ENCODE results near the gene TRIM67.

Gene TRIM67

DNA sequence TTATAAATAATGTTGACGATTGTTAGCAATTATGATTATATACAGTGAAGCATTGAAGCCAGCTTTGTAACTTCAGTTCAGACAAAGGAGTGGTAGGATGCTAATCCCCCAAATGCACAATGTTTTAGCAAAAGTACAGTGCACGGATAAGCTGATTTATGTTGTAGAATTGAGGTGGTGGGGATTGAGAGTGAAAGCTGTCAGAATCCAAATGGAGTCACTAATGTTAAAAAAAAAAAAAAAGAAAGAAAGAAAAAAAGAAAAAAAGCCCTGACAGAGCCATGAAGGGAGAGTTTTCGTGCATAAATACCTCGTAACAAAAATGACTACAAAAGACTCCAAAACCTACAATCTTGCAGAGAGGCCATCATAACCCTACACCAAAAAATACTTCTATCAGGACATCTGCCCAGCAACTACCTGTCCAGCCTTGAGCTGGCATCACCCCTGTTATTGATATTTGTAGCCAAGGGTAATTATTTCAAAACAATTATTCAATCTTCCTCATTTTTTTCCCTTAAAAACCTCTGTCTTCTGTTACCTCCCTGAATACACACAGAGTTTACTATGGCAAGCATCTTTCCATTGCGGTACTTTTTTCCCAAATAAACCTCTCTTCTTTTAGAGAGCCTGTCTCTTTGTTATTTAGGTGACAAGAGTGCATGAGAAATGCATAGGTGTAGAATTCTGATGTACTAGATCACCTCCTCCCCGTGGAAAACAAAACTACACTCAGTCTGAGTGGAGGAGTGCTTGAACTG, 2.5 kb upstream of the TRIM67 start:
- no peak for DNase-seq

DNA sequence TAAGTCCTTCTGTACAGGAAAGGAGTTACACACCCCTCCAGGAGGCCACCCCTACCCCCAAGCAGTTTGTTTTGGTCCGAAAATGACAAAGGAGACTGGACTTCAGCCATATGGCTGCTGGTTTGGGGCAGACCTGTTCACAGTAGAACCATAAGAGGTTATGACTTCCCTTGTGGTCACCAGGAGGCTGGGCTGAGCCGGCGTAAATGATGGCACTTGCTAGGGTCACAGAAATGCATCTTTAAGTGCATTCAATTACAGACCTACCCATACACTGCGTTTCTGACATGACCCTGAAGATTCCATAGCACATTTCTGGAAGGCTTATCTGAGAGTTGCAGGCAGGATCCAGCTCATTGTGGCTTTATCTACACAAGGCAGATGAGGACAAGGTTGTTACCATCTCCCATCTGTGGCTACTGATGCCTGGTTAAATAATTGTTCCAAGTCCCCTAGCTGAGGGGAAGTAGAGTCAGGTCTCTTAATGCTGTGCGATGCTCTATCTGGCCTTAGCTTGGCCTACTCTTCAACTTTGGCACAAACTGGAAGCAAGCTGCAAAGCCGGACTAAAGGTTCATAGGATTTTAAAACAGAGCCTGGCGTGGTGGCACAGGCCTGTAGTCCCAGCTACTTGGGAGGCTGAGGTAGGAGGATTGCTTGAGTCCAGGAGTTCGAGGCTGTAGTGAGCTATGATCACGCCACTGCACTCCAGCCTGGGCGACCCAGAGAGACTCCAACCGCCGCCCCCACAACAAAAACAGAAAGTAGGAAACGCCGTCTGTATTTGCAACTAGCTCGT, 1.7 kb upstream of the TRIM67 start:
- no peak for DNase-seq

DNA sequence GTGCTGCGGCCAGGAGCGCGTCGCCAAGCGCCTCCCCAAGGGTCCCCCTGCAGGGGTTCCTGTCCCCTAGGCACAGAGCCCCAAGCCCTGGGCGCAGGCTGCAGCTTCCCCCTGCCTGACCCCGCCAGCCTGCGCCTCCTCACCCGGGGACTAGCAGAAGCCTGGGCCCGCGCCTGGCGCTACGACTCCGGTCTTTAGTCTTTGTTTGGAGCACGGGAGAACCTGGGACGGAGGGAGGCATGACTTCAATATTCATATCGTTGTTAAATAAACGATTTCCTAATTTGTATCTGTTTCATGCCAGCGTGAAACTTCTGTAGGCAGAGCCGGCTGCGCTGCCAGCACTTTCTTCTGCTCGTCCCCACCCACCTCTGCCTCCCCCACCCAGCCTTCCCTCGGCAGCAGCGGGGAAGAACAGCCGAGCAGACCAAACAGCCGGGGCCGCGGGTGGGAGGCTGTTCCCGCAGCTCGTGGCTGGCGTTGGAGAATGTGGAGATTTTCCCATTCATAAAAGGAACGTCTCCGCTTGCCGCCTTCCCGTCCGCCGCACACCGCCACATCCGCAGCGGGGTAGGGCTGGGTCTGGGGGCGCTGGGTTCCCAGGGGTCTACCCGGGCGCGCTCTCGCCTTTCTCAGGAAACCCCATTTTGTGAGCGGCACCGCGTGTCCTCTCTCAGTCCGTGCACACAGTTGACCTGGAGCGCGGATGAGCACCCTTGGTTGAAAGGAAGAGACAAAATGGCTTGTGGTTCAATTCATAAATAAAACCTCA, 777 bp upstream of the TRIM67 start:
- DNase-seq: no peak

DNA sequence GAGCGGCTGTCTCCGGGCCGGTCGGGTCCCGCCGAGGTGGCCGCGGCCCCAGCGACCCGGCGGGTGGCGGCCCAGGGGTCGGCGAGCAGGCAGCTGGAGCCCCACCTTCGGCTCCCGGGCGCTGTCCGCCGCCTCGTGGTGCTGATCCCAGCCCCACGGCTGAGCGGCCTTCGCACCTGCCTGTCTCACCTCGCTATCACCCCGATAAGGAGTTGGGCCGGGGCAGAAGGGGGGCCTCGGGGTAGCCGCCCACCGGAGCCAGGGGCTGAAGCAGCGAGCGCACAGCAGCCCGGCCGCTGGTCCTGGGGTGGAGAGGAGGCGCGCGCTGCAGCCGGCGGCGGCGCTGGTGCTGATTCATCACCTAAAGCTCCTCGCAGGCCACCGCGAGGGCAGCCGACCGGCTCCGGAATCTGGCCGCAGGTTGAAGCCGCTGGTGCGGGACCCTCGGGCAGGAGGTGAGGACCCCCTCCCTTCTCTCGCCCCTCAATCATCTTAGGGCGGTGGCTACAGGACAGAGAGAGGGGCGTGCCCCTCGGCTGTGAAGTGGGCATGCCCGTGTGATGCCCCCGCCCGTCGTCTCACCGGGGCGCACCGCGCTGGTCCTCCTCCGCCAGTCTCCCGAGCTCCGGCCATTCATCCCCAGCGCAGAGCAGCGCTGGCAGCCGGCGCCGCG, 575 bp downstream of the TRIM67 start:
- peak; percentile 22 to 36 for DNase-seq

DNA sequence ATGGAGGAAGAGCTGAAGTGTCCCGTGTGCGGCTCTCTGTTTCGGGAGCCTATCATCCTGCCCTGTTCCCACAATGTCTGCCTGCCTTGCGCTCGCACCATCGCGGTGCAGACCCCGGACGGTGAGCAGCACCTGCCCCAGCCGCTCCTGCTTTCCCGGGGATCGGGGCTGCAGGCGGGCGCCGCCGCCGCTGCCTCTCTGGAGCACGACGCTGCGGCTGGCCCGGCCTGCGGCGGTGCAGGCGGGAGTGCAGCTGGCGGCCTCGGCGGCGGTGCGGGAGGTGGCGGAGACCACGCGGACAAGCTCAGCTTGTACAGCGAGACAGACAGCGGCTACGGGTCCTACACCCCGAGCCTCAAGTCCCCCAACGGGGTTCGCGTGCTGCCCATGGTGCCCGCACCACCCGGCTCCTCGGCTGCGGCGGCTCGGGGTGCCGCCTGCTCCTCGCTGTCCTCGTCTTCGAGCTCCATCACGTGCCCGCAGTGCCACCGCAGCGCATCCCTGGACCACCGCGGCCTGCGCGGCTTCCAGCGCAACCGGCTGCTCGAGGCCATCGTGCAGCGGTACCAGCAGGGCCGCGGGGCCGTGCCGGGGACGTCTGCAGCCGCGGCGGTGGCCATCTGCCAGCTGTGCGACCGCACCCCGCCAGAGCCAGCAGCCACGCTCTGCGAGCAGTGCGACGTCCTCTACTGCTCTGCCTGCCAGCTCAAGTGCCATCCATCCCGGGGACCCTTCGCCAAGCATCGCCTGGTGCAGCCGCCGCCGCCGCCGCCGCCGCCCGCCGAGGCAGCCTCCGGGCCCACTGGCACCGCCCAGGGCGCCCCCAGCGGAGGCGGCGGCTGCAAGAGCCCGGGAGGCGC, 1.3 kb downstream of the TRIM67 start:
- DNase-seq: no peak

DNA sequence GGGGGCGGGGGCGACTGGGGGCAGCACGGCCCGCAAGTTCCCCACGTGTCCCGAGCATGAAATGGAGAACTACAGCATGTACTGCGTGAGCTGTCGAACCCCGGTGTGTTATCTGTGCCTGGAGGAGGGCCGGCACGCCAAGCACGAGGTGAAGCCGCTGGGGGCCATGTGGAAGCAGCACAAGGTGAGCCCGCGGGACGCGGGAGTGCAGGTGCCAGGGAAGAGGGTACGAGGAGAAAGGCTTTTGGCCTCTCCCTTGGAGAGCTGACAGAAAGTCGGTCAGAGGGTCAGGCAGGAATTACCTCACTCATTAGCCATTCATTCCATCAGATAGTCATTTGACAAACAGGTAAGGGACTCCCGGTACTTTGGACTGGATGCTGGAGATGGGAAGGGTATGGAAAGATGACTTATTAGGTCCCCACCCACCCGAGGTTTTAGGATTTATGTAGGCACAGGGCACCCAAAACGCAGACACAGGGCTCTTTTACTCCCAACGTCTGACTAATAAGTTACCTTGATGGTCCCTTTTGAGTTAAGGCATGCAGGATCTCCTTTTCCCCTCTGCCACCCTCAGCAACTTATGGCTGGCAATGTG, 2.1 kb downstream of the TRIM67 start:
- no peak for DNase-seq

DNA sequence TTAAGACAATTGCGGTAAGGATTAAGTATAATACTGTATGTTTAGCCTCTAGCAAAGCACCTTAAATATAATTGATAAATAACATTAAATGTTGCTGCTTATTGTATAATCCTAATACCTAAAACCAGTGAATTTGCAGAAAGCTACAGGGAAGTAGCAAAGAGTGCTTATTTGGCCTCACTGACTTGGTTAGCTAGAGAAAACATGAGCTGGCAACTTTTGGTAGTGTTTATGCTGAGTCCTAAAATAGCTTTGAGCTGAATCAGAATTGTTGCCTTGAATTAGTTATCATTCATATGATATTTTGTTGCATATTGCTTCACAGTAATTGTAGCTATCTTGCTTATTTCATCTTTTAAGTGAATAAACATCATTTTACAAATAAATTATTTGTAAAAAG, 3.5 kb downstream of the TRIM67 start:
- DNase-seq: no peak

DNA sequence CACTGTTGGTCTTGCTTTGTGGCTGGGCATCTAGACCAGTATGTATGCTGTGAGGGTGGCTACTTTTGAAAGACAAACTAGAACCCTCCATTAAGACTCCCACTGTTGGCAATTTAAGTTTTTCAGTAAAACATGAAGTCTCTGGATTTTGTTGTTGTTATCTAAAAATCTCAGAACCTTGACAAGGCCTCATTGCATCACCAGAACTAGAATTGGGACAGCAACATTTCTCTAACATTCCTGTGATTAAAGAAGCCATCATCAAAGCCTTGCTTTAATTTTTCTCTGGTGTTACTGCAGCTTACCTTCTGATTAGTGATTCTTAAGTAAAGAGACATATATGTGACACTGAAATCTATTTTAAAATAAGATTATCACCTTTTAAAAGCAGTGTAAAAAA, 4.5 kb downstream of the TRIM67 start:
- no peak for DNase-seq

DNA sequence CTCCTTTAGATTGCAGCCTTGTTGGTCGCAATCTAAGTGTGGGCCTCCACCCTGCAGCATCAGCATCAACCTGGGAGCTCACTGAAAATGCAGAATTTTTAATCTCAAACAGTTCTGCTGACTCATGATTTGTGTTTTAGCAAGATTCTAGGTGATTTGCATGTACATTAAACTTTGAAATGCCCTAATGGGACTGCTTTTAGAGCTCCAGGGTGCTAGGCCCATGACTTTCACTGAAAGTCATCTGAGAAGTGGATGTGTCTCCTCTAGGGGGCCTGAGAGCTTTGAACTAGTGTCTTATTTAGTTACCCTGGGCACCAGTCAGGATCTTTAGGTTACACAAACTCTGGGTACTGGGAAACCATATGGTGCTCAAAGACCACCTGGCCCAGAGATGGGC, 9.0 kb downstream of the TRIM67 start:
- DNase-seq: no peak

DNA sequence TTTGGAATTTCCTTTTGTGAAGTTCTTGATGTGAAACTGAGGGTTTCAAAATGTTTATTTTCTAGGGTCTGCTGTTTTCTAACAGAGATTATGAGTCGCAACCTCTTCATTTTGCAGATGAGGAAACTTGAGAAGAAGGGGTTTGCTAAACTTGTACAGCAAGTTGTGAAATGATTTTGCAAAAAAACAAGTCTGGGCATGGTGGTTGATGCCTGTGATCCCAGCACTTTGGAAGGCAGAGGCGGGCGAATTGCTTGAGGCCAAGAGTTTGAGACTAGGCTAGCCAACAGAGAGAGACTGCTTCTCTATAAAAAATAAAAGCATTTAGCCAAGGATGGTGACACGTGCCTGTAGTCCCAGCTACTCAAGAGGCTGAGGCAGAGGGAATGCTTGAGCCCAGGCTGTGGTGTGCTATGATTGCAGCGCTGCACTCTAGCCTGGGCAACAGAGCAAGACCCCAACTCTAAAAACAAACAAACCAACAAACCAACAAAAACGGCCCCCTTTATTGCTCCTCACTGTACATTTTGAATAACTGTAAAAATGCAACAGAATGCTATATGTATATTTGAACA, 9.9 kb downstream of the TRIM67 start:
- no peak for DNase-seq

DNA sequence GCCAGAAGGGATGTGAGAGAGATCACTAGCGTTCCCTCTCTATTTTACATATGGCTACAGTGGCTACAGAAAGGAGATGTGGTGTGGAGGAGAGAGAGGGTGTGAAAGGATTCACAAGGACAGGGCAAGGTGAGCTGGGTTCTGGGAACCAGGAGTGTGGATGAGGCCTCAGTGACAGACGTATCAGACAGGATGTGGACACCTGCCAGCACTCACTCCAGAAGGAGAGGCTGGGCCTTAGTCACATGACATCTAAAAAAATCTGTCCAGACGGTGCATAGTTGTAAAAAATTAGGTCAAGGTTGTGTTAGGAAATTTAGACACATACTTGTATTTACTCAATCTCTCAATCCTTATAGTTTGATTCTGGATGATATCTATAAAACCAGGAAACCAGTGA, 10.6 kb downstream of the TRIM67 start:
- DNase-seq: no peak

DNA sequence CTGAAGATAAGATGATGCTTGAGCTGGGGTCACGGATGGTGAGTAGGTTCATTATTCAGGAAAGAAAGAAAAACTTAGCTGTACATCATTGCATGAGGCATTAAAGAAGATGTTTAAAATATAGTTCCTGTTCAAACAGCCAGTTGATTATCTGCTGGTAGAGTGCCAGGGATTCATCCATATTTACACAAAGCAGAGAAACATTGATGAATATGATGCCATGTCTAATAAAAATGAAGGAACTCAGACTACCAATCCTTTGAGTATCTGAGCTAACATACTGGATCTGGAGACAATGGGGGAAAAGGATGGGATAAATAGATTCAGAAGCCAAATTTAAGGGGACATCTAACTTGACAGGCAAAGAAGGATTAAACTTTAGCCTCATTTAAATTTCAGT, 14.6 kb downstream of the TRIM67 start:
- DNase-seq: no peak

DNA sequence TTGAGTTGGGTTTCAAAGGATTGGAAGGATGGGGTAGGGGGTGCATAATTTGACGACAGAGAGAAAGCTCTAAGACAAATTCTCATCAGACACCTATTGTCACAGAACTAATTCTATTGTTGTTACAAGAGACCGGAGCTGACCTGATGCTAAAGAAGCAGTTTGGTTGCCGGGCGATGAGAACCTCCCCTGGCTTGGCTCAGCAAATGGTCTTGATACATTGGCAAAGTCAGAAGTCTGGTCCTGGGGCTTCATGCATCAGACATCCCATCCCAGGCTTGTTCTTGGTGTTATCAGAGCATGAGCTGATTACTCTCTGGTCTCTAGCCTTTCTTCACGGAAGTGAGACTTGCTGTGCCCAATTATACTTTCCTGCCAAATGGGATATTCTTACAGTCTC, 15.4 kb downstream of the TRIM67 start:
- no peak for DNase-seq

DNA sequence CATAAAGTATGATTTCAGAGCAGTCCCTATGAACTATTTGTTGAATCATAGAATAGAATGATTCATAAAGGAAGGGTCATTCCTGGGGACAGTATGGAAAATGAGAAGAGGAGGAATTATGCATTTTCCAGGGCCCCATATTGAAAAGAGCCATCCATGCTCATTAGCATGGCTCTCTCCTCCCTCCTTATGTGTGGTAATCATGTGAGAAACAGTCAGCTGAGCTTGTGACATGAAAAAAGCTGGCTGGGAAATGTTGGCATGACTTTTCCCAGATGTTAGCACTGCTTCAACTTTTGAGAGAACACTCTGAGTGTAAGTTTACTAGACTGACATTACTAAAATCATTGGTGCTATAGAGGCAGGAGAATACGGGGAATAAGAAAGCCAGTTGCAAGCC, 16.1 kb downstream of the TRIM67 start:
- no peak for DNase-seq

DNA sequence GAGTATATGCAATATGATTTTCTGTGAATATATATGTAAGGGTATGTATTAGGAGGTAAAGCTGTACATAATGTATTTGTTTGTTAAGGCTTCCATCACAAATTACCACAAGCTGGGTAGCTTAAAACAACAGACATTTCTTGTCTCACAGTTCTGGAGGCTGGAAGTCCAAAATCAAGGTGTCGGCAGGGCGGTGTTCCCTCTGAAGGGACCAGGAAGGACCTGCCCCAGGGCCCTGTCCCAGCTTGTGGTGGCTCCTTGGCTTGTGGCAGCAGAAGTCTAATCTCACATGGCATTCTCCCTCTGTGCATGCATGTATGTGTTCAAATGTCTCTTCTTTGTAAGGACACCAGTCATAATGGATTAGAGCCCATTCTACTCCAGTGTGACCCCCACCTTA, 17.1 kb downstream of the TRIM67 start:
- no peak for DNase-seq

DNA sequence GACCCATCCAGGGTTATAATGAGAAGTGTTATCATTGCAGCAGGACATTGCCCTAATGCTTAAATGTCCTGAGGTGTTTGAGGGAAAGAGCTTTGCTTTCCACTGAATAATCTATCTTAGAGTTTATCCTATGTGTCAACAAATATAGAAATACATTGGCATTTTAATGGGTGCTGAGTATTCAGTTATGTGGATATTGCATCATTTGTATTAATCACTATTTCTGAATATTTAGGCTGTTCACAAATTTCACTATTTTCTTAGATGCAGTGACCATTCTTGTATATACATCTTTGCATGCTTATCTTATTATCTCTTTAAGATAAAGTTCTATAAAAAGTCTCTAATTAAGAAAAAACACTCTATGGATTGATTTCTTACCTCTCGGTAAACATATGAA, 18.2 kb downstream of the TRIM67 start:
- DNase-seq: no peak

DNA sequence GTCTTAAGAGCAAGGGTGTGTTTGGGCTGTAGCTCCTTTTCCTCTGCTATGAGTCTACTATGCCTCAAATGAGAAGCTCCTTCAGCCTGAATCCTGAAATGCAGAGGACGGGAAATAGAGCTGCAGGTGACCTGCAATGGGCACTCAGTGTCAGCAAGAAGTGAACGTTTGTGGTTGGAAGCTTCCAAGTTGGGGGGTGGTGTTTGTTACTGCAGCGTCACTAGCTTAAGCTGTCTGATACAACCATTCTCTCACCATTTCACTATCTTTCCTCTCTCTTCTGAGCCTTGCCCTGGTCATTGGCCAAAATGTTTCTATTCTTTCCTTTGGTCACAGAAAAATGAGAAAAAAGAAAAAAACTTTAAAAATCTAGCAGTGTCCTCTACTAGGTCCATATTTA, 19.4 kb downstream of the TRIM67 start:
- DNase-seq: no peak

DNA sequence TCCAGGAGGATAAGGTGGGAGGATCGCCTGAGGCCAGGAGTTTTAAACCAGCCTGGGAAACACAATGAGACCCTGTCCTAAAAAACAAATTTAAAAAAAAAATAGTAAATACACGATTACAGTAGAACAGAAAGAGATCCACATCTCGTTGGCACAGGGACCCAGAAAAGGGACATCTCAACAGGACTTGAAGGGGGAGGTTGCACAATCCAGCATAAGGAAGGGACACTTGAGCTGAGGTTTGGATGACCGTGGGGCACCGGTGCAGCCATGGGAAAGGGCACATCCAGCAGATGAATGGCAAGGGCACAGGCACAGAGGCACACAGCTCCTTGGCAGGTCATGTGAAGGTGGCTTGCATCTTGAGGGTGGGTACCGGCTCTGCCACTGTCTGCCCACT, 20.5 kb downstream of the TRIM67 start:
- DNase-seq: no peak

DNA sequence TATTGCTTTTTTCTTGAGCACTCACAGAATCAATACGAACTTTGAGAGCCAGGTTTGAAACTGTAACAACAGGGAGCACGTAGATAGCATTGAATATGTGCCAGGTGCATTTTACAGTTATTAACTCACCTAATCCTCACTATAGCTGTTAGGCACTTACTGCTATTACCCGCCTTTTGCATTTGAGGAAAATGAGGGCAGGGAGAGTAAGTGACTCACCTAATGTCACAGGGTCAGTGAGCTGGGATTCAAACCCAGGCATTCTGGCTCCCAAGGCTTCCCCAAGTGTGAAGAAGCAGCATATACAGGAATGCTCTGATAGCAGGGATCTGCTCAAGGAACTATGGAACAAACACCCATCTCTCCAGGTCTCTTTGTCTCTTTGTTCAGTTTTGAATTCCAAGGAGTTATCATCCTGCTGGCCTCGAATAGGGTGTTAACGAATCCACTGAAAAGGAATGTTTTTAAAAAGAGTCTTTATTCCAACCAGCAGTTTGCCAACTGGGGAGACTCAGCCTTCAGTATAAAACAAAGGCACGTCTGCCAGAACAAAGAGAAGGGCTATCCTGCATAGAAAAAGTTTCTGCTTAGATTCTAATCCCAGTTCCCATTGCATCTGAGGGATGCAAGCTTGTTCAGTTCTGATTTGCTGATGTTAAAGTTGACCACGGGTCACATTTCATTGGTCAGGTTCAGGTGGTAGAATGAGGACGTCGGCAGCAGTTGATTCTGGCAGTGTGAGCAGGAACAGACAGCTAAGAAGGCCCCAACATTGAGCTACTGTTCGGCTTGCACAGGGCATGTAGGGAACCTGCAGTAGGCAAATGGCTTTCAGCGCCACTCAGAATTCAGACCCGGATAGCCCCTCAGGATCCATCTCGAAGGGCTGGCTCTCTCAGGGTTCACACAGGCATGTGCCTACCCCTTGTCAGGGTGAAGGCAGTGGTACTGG, 22.1 kb downstream of the TRIM67 start:
- no peak for DNase-seq

DNA sequence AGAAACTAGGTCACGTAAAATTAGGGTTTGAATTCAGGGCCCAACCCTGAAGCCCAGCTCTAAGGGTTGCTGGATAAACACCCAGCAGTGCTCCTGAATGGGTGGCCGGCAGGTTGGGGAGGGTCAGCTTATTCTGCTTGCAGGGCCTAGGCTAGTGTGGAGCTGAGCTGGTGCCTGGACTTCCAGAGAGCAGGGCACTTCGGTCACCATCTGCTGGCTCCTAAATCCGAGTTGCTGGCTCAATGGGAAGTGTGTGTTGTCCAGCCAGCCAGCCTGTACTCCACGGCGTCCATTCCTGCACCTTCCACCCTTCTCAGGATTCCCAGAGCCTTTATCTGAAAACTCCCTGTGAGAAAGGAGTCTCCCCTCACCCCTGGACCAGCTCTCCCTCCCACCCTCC, 23.0 kb downstream of the TRIM67 start:
- DNase-seq: no peak

Data from NCI-H1930 (cell line).